Measurements from ENCODE around the gene TMEM181. TPM values are rescaled to one million over a fixed set of nuclear protein-coding genes. Genes with fewer than 3 reads are reported as not detected.
A peak's percentile ranks its signal among the peaks of the same experiment; 100 is the strongest.

The TMEM181 gene
- total and polyA plus RNA-seq, 2 of the 13 experiments (the other 11 are each of a cell fraction or from before 2014, with no cell fraction given) = 59.1 to 108 TPM

DNA sequence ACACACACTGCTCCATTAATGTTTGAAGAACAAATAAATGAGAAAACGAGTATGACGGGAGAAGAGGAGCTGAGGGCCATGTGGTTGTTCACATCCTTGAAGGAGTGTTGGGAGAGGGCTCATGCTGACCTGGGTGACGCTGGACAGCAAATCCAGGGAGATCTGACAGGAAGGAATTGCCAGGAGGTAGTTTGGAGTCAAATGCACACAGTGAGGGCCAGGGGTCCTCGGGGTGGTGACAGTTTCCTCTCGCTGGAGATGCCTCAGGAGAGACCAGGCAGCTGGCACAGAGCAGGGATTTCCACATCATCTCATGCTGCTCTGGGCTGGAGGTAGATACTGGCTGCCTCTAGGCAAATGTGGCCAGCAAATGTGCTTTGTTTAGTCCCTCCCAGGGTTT lies 2.0 kb upstream of the TMEM181 start (continued):
- no peak for TF ChIP-seq TCF12 (IDR thresholded peaks at IDR 0.05)
- TF ChIP-seq TCF12 (CRISPR knock-in tag; IDR thresholded peaks at IDR 0.05) = no peak
- TF ChIP-seq DBP (CRISPR knock-in tag; IDR thresholded peaks at IDR 0.05; ENCODE audit: not compliant biosample characterization) = no peak
- TF ChIP-seq IKZF1 (IDR thresholded peaks at IDR 0.05) = no peak
- TF ChIP-seq MAZ (IDR thresholded peaks at IDR 0.05; ENCODE audit: borderline replicate concordance, low read depth, low read length) = no peak
- no peak for TF ChIP-seq MAZ (CRISPR knock-in tag; IDR thresholded peaks at IDR 0.05; ENCODE audit: low read depth)
- 0 out of 2 replicates have a peak, but pooled peaks have one; percentile 28 for TF ChIP-seq KDM2A (CRISPR knock-in tag; IDR thresholded peaks at IDR 0.05; ENCODE audit: borderline replicate concordance, low read depth)
- TF ChIP-seq ZHX1 (CRISPR knock-in tag; IDR thresholded peaks at IDR 0.05; ENCODE audit: low read depth) = 0 out of 2 replicates have a peak, but pooled peaks have one; percentile 49
- TF ChIP-seq, protein P1, sequence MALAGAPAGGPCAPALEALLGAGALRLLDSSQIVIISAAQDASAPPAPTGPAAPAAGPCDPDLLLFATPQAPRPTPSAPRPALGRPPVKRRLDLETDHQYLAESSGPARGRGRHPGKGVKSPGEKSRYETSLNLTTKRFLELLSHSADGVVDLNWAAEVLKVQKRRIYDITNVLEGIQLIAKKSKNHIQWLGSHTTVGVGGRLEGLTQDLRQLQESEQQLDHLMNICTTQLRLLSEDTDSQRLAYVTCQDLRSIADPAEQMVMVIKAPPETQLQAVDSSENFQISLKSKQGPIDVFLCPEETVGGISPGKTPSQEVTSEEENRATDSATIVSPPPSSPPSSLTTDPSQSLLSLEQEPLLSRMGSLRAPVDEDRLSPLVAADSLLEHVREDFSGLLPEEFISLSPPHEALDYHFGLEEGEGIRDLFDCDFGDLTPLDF (CRISPR knock-in tag; IDR thresholded peaks at IDR 0.05) = no peak
- no peak for TF ChIP-seq REXO4 (CRISPR knock-in tag; IDR thresholded peaks at IDR 0.05; ENCODE audit: borderline replicate concordance)
- no peak for TF ChIP-seq RFXANK (CRISPR knock-in tag; IDR thresholded peaks at IDR 0.05)
- TF ChIP-seq NFATC3 (CRISPR knock-in tag; IDR thresholded peaks at IDR 0.05) = no peak
- no peak for TF ChIP-seq HNF4G (IDR thresholded peaks at IDR 0.05; ENCODE audit: borderline replicate concordance, low read depth, low read length)
- no peak for TF ChIP-seq HNF4G (CRISPR knock-in tag; IDR thresholded peaks at IDR 0.05; ENCODE audit: borderline replicate concordance, low read depth)
- no peak for TF ChIP-seq ZNF136 (CRISPR knock-in tag; IDR thresholded peaks at IDR 0.05; ENCODE audit: low read depth)
- peak; percentile 50; the same call in 1 of the 2 replicates for TF ChIP-seq ZNF280B (CRISPR knock-in tag; IDR thresholded peaks at IDR 0.05; ENCODE audit: borderline replicate concordance)
- no peak; the same call in 1 of the 2 replicates for TF ChIP-seq ZNF280D (CRISPR knock-in tag; IDR thresholded peaks at IDR 0.05)
- no peak for TF ChIP-seq ZNF720 (CRISPR knock-in tag; IDR thresholded peaks at IDR 0.05)
- no peak for TF ChIP-seq PRPF4 (IDR thresholded peaks at IDR 0.05; ENCODE audit: low read depth, low read length, poor library complexity, severe bottlenecking)
- no peak for TF ChIP-seq ZNF382 (CRISPR knock-in tag; IDR thresholded peaks at IDR 0.05; ENCODE audit: borderline replicate concordance)
- no peak for TF ChIP-seq ZNF414 (CRISPR knock-in tag; IDR thresholded peaks at IDR 0.05)

Measured in HepG2 (cell line).